ENCODE data around the gene UBE3D.

The UBE3D gene

DNA sequence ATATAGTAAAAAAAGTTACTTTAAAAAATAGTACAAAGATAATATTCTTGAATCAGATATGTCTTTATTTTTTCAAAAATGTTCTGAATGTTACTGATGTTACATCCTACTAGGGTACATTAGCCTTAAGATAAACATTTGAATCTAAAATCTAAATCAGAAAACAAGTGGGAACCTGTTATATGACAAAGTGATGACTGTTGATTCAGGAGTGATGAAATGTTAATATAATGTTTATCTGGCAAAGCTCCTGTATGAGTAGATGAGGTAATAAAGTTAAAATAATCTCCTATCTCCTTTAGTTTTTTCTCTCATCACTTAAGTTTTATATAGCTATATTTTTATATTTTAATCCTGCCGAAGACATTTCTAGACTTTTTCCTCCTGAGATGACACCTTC is 6.1 kb upstream of the UBE3D start:
- TF ChIP-seq, protein P1, sequence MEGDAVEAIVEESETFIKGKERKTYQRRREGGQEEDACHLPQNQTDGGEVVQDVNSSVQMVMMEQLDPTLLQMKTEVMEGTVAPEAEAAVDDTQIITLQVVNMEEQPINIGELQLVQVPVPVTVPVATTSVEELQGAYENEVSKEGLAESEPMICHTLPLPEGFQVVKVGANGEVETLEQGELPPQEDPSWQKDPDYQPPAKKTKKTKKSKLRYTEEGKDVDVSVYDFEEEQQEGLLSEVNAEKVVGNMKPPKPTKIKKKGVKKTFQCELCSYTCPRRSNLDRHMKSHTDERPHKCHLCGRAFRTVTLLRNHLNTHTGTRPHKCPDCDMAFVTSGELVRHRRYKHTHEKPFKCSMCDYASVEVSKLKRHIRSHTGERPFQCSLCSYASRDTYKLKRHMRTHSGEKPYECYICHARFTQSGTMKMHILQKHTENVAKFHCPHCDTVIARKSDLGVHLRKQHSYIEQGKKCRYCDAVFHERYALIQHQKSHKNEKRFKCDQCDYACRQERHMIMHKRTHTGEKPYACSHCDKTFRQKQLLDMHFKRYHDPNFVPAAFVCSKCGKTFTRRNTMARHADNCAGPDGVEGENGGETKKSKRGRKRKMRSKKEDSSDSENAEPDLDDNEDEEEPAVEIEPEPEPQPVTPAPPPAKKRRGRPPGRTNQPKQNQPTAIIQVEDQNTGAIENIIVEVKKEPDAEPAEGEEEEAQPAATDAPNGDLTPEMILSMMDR (IDR thresholded peaks at IDR 0.05; ENCODE audit: insufficient read depth, low read depth, low read length, missing control alignments): no peak

GRCh38 chr6:83071023-83071422 is 5.4 kb upstream of the UBE3D start:
- peak; percentile 64 for DNase-seq (ENCODE audit: low read depth)
- H3K4me3 ChIP-seq (ENCODE audit: low read depth, low read length): no peak overlapping the region; the same call in 1 of the 2 replicates
- TF ChIP-seq, protein P1 (IDR thresholded peaks at IDR 0.05; ENCODE audit: insufficient read depth, low read depth, low read length, missing control alignments): no peak

More for the DNA sequence above, 6.1 kb upstream of the UBE3D start:
- no peak overlapping the region for H3K4me3 ChIP-seq (ENCODE audit: low read depth, low read length)
- DNase-seq (ENCODE audit: low read depth): no peak

- no peak overlapping the region for H3K4me3 ChIP-seq (ENCODE audit: low read depth, low read length)
- TF ChIP-seq, protein P1 (IDR thresholded peaks at IDR 0.05; ENCODE audit: insufficient read depth, low read depth, low read length, missing control alignments): no peak
- DNase-seq (ENCODE audit: low read depth): no peak
Observed at GRCh38 chr6:83069633-83070032, 4.0 kb upstream of the UBE3D start.

DNA sequence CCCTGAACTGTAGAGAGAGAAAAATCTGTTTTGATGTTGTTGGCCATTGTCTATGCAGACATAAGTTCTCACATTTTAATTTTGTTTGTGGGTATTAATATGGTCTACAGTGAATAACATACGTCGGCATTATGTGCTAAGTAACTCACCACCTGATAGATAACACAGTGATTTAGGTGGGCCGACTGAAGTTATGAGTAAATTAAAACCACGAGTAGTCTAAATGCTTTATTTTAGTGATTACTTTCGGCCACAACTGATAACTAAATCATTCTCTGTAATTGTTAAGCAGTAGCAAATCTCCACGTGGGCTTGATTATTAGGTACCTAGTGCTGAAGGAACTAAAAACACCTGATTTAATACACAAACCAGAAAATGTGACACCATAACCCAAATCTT is 3.0 kb upstream of the UBE3D start:
- TF ChIP-seq, protein P1 (IDR thresholded peaks at IDR 0.05; ENCODE audit: insufficient read depth, low read depth, low read length, missing control alignments): no peak
- peak overlapping the region; percentile 68 for H3K4me3 ChIP-seq (ENCODE audit: low read depth, low read length)
- DNase-seq (ENCODE audit: low read depth): no peak

DNA sequence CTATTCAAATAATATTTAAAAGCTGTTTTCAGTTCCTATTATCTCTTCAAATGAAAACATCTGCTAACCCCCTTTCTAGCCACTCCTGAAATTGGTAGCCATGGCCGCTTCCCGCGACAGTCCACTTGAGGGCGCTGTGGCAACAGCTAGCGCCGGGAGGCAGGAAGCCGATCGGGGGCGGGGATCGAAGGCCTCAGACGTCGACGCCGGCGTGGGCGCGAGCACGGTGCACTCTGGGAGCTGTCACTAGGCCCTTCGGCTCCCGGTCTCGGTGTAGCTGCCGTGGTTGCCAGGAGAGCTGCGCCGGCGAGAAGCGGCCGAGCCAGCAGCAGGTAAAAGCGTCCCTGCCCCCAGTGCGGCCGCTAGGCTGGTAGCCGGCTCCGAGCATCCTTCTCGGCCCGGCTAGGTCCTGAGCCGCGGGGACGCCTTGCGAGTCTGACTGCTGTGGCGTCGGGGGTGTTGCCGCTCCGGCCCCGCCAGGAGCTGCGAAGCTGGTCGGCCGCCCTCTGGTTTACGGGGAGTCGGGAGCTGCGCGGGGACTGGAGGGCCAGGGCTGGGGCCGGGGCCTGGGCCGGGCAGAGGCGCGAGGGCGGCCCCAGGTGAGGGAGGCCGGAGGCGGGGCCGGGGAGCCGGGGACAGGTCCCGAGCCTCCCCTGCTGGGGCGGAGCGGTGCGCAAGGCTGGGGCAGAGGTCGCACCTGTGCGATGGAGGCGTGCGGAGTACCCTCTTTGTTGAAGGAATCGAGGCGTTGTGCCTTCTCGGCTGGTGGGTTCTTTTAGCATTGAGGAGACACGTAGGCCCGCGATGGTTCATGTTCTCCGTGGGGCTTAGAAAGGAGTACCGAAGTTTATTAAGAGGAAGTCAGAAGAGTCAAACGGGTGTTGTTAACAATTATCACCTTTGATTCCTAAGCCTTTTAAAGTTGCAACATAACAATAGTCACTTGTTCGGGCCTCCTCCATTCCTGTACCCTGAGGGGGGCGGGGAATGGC is 2.1 kb upstream of the UBE3D start, which contains the start of gene DOP1A:
Gene DOP1A (plus strand): TSS at position 224 of the 992 bp plus-strand sequence. CDS start 29,307 bp downstream, outside the sequence.
- peak; percentile 98 for DNase-seq (ENCODE audit: low read depth)
- H3K4me3 ChIP-seq (ENCODE audit: low read depth, low read length): peak within 1 kb of the TSS; percentile 68
- TF ChIP-seq, protein P1 (IDR thresholded peaks at IDR 0.05; ENCODE audit: insufficient read depth, low read depth, low read length, missing control alignments): peak; percentile 88

DNA sequence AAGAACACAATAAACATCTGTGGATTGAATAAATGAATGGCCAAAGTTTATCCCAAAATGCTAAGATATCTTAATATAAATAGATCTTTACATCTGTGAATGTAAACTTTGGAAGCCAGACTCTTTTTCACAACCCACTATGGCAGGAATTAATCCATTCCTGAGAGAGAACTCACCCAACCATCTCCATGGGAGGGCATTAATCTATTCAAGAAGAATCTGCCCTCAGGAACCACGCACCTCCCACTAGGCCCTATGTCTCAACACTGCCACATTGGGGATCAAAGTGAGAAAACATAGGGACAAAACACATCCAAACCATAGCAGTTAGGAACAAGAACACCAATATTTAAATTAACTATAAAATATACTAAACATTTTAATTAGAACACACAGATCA is 3.4 kb downstream of the UBE3D start:
- TF ChIP-seq, protein P1 (IDR thresholded peaks at IDR 0.05; ENCODE audit: insufficient read depth, low read depth, low read length, missing control alignments): no peak
- no peak for DNase-seq (ENCODE audit: low read depth)

More for the DNA sequence above, 3.4 kb downstream of the UBE3D start:
- no peak overlapping the region for H3K4me3 ChIP-seq (ENCODE audit: low read depth, low read length)
